GM12801 (cell line): ENCODE results near the gene SLC22A3.

Source experiments
- CTCF ChIP-seq: IDR thresholded peaks from one replicate; pipeline ENCODE4 v1.5.1; 2011; ENCODE audit warnings: control low read depth; ENCODE audit not compliant: insufficient read length; ENCODE audit errors: extremely low read depth

The SLC22A3 gene

GRCh38 chr6:160337991-160338390 lies 10.2 kb upstream of the SLC22A3 start:
- TF ChIP-seq CTCF = no peak

- no peak for TF ChIP-seq CTCF
Measured at GRCh38 chr6:160343144-160343543, 5.0 kb upstream of the SLC22A3 start.

- no peak for TF ChIP-seq CTCF
Measured at GRCh38 chr6:160344271-160344670, 3.9 kb upstream of the SLC22A3 start.

- no peak for TF ChIP-seq CTCF
Measured at GRCh38 chr6:160347259-160348222, 637 bp upstream of the SLC22A3 start.

- no peak for TF ChIP-seq CTCF
Measured at GRCh38 chr6:160349020-160349441, 853 bp downstream of the SLC22A3 start.

- TF ChIP-seq CTCF = no peak
Measured at GRCh38 chr6:160349814-160350350, 1.7 kb downstream of the SLC22A3 start.

GRCh38 chr6:160353950-160354496 lies 5.8 kb downstream of the SLC22A3 start:
- TF ChIP-seq CTCF = no peak
